Esophagus muscularis mucosa (tissue), 4 donors: Measurements from ENCODE around the gene MTFP1.

Source experiments
- CTCF ChIP-seq, 3 experiments: fragments of 200-600 bp in 2 of 3; fragments of 450-650 bp in 1 of 3; sonication (generic) in 2 of 3; IDR thresholded peaks; one replicate each; pipeline ENCODE4 v1.5.1; 2017 to 2019; ENCODE audit warnings: antibody characterized with exemption in 3 of 3, mild to moderate bottlenecking in 2 of 3, moderate library complexity in 1 of 3
- EP300 ChIP-seq: sonication (generic); formaldehyde crosslinking; IDR thresholded peaks from one replicate; pipeline ENCODE4 v1.6.1; 2017; ENCODE audit warnings: antibody characterized with exemption
- POLR2A ChIP-seq: fragments of 450-650 bp; IDR thresholded peaks from one replicate; pipeline ENCODE4 v1.6.1; 2017; ENCODE audit warnings: antibody characterized with exemption, moderate library complexity, mild to moderate bottlenecking, low read depth
- POLR2AphosphoS5 ChIP-seq, 2 donors: sonication (generic); formaldehyde crosslinking; IDR thresholded peaks; one replicate each; pipeline ENCODE4 v1.6.1; 2017; ENCODE audit warnings: antibody characterized with exemption in 2 of 2

- no peak for TF ChIP-seq CTCF (IDR thresholded peaks at IDR 0.05)
- no peak for TF ChIP-seq POLR2AphosphoS5 (IDR thresholded peaks at IDR 0.05)
- no peak for TF ChIP-seq POLR2A
- no peak for TF ChIP-seq EP300
These were observed 9.3 kb downstream of the MTFP1 start for GRCh38 chr22:30434843-30435242.
